Fibroblast of pulmonary artery (primary cell): ENCODE data around the gene CCDC69.
A peak's percentile ranks its signal among the peaks of the same experiment; 100 is the strongest.

Experiments
- DNase-seq: peaks from one replicate; pipeline ENCODE4 v3.0.0-alpha.2; 2010; ENCODE audit warnings: low read depth
- H3K4me3 ChIP-seq: replicated peaks from 2 replicates; pipeline ENCODE4 v1.5.1; 2011; ENCODE audit warnings: low read depth, mild to moderate bottlenecking, control low read depth, low read length, moderate library complexity
- CTCF ChIP-seq: IDR thresholded peaks from 2 replicates; pipeline ENCODE4 v1.5.1; 2011; ENCODE audit warnings: mild to moderate bottlenecking, control low read depth, low read length, inconsistent platforms; ENCODE audit errors: missing control alignments

CCDC69 gene

GRCh38 chr5:151224372-151224771, 480 bp upstream of the CCDC69 start:
- DNase-seq = no peak
- H3K4me3 ChIP-seq = peak overlapping the region; percentile 72
- TF ChIP-seq CTCF = no peak

GRCh38 chr5:151222790-151223446, 974 bp downstream of the CCDC69 start:
- no peak for TF ChIP-seq CTCF
- H3K4me3 ChIP-seq = peak overlapping the region; percentile 72
- no peak for DNase-seq

GRCh38 chr5:151222054-151222789, 1.7 kb downstream of the CCDC69 start:
- H3K4me3 ChIP-seq = no peak overlapping the region
- no peak for TF ChIP-seq CTCF
- DNase-seq = no peak

GRCh38 chr5:151221574-151221973, 2.3 kb downstream of the CCDC69 start:
- no peak for DNase-seq
- no peak overlapping the region for H3K4me3 ChIP-seq
- no peak for TF ChIP-seq CTCF

GRCh38 chr5:151219789-151220188, 4.1 kb downstream of the CCDC69 start:
- peak; percentile 43 for TF ChIP-seq CTCF
- no peak for DNase-seq
- H3K4me3 ChIP-seq = no peak overlapping the region

GRCh38 chr5:151219138-151219537, 4.8 kb downstream of the CCDC69 start:
- TF ChIP-seq CTCF = no peak
- no peak for DNase-seq
- H3K4me3 ChIP-seq = no peak overlapping the region
